DOHH2 (cell line): ENCODE data around the gene GINS3.

ENCODE experiments used
- CTCF ChIP-seq: fragments of 200-600 bp; sonication (generic); IDR thresholded peaks from one replicate; pipeline ENCODE4 v1.5.1; 2014; ENCODE audit warnings: antibody characterized with exemption, mild to moderate bottlenecking, low read depth, low read length; ENCODE audit not compliant: poor library complexity, severe bottlenecking
- EZH2phosphoT487 ChIP-seq: fragments of 200-600 bp; sonication (generic); IDR thresholded peaks from 2 replicates; pipeline ENCODE4 v1.6.1; 2017; ENCODE audit warnings: borderline replicate concordance, mild to moderate bottlenecking, antibody characterized with exemption, low read length, moderate library complexity, mixed read lengths

GRCh38 chr16:58399718-58400633 is 7.7 kb downstream of the GINS3 start:
- TF ChIP-seq CTCF: no peak
- no peak for TF ChIP-seq EZH2phosphoT487
